SK-N-SH (cell line): Measurements from ENCODE around the gene PARP14. TPM values are rescaled to one million over a fixed set of nuclear protein-coding genes. Genes with fewer than 3 reads are reported as not detected.

ENCODE experiments used
- CTCF ChIA-PET: fragments of 300-600, 350-600 bp; formaldehyde crosslinking; extraction: SDS; loops from one replicate; lab custom pipeline; 2021; lab: Yijun Ruan, JAX
- POLR2A ChIA-PET: fragments of 350-600 bp; sonication (Branson Sonifier 250); formaldehyde crosslinking; extraction: SDS; loops from one replicate; lab custom pipeline; 2020; ENCODE audit warnings: antibody characterized with exemption, inconsistent platforms; lab: Yijun Ruan, JAX
- DNase-seq: peaks from one replicate; pipeline ENCODE4 v3.0.0; 2012
- H2AFZ ChIP-seq: fragments of 200-600 bp; sonication (generic); 2 replicates; pipeline ENCODE4 v1.8.1; 2016; ENCODE audit warnings: antibody characterized with exemption, mild to moderate bottlenecking, low read depth
- H3F3A ChIP-seq: fragments of 200-600 bp; sonication (generic); replicated peaks from 2 replicates; pipeline ENCODE3; 2016; ENCODE audit warnings: antibody characterized with exemption, mild to moderate bottlenecking; ENCODE audit not compliant: insufficient read depth
- H3K27ac ChIP-seq, 2 experiments: fragments of 200-500 bp in 1 of 2; fragments of 200-600 bp in 1 of 2; sonication (Bioruptor generic) in 1 of 2; sonication (generic), shearing (Covaris generic) in 1 of 2; 2 replicates each; pipeline versions ENCODE4 v1.5.1 to v1.6.1; 2014 to 2016; ENCODE audit warnings: low read depth in 2 of 2, inconsistent platforms in 1 of 2, low read length in 1 of 2, mild to moderate bottlenecking in 1 of 2, mixed read lengths in 1 of 2
- H3K27me3 ChIP-seq: fragments of 200-600 bp; sonication (generic), shearing (Covaris generic); 2 replicates; pipeline ENCODE4 v1.6.1; 2016; ENCODE audit warnings: mixed run types; ENCODE audit not compliant: insufficient read depth
- H3K36me3 ChIP-seq, 2 experiments: fragments of 200-500 bp in 1 of 2; fragments of 200-600 bp in 1 of 2; sonication (Bioruptor generic) in 1 of 2; sonication (generic) in 1 of 2; replicated peaks in 1 of 2; 2 replicates each; pipeline versions ENCODE3 to v1.5.1; 2014 to 2016; ENCODE audit warnings: low read length in 1 of 2, mild to moderate bottlenecking in 1 of 2; ENCODE audit not compliant: insufficient read depth in 2 of 2, control insufficient read depth in 1 of 2
- H3K4me1 ChIP-seq, 2 experiments: fragments of 200-500 bp in 1 of 2; fragments of 200-600 bp in 1 of 2; sonication (Bioruptor generic) in 1 of 2; sonication (generic), shearing (Covaris generic) in 1 of 2; 2 replicates each; pipeline versions ENCODE4 v1.5.1 to v1.6.1; 2014 to 2016; ENCODE audit warnings: low read depth in 1 of 2, low read length in 1 of 2, mixed run types in 1 of 2; ENCODE audit not compliant: insufficient read depth in 2 of 2, control insufficient read depth in 1 of 2
- H3K4me2 ChIP-seq: fragments of 200-600 bp; sonication (generic), shearing (Covaris generic); 2 replicates; pipeline ENCODE4 v1.6.1; 2017; ENCODE audit warnings: mixed run types
- H3K4me3 ChIP-seq, 2 experiments: fragments of 200-500 bp in 1 of 2; fragments of 200-600 bp in 1 of 2; sonication (Bioruptor generic) in 1 of 2; sonication (generic), shearing (Covaris generic) in 1 of 2; 2 replicates each; pipeline versions ENCODE4 v1.5.1 to v1.8.1; 2014 to 2016; ENCODE audit warnings: low read depth in 2 of 2, inconsistent platforms in 1 of 2, low read length in 1 of 2, mild to moderate bottlenecking in 1 of 2, mixed read lengths in 1 of 2, moderate library complexity in 1 of 2
- H3K79me2 ChIP-seq: fragments of 200-600 bp; sonication (generic); 2 replicates; pipeline ENCODE4 v1.8.1; 2017; ENCODE audit warnings: mild to moderate bottlenecking; ENCODE audit not compliant: insufficient read depth
- H3K9ac ChIP-seq: fragments of 200-600 bp; sonication (generic); 2 replicates; pipeline ENCODE4 v1.6.1; 2017; ENCODE audit warnings: mixed run types
- H3K9me2 ChIP-seq: fragments of 200-600 bp; sonication (generic); 2 replicates; pipeline ENCODE4 v1.6.1; 2017; ENCODE audit warnings: mixed run types
- H3K9me3 ChIP-seq: fragments of 200-600 bp; sonication (generic); 2 replicates; pipeline ENCODE4 v1.6.1; 2017; ENCODE audit warnings: mixed run types, mild to moderate bottlenecking, moderate library complexity
- H4K20me1 ChIP-seq: fragments of 200-600 bp; sonication (generic); 2 replicates; pipeline ENCODE4 v1.6.1; 2017; ENCODE audit warnings: mild to moderate bottlenecking, mixed run types; ENCODE audit not compliant: insufficient read depth
- CHD2 ChIP-seq: fragments of 150-350 bp; IDR thresholded peaks from 2 replicates; pipeline ENCODE4 v1.6.1; 2018; ENCODE audit warnings: low read length; ENCODE audit not compliant: partially characterized antibody
- ELF1 ChIP-seq: IDR thresholded peaks from 2 replicates; pipeline ENCODE4 v1.4.0; 2012
- FOSL2 ChIP-seq: IDR thresholded peaks from 2 replicates; pipeline ENCODE4 v1.4.0; 2012; ENCODE audit warnings: low read depth, mild to moderate bottlenecking, moderate library complexity, borderline replicate concordance
- FOXM1 ChIP-seq: IDR thresholded peaks from 2 replicates; pipeline ENCODE4 v1.4.0; 2012; ENCODE audit warnings: low read depth, mild to moderate bottlenecking
- GABPA ChIP-seq: IDR thresholded peaks from 2 replicates; pipeline ENCODE4 v1.4.0; 2012; ENCODE audit warnings: low read depth, mild to moderate bottlenecking
- GATA2 ChIP-seq: sonication (generic); formaldehyde crosslinking; IDR thresholded peaks from 2 replicates; pipeline ENCODE4 v1.5.0; 2020; ENCODE audit warnings: mild to moderate bottlenecking, missing genetic modification reagents
- MXI1 ChIP-seq: IDR thresholded peaks from 2 replicates; pipeline ENCODE4 v1.6.1; 2012; ENCODE audit warnings: mild to moderate bottlenecking, low read depth, low read length, improper control_type of control experiment
- NRF1 ChIP-seq: IDR thresholded peaks from 2 replicates; pipeline ENCODE4 v1.6.1; 2012; ENCODE audit warnings: low read depth, mild to moderate bottlenecking, low read length
- PBX3 ChIP-seq: IDR thresholded peaks from 2 replicates; pipeline ENCODE4; 2012
- RCOR1 ChIP-seq: fragments of 150-350 bp; IDR thresholded peaks from 2 replicates; pipeline ENCODE4 v1.6.1; 2017; ENCODE audit warnings: antibody characterized with exemption, low read length
- SIN3A ChIP-seq: IDR thresholded peaks from 2 replicates; pipeline ENCODE4 v1.6.1; 2012; ENCODE audit warnings: low read depth, mild to moderate bottlenecking, low read length, moderate library complexity, borderline replicate concordance
- YY1 ChIP-seq: IDR thresholded peaks from 2 replicates; pipeline ENCODE4 v1.4.0; 2012; ENCODE audit warnings: low read depth, mild to moderate bottlenecking
- WGBS: methylation state at CpG from one replicate; pipeline ENCODE4 v1.1.6; 2017; ENCODE audit warnings: low lambda C conversion rate; 5-methylcytosine and 5-hydroxymethylcytosine counted together
- polyA plus RNA-seq, 3 experiments: library from polyadenylated mRNA; depleted of rRNA; stranded (reverse); fragments of >200 nt; gene quantifications; 2 replicates each; pipeline ENCODE4 v1.2.3, GENCODE V29; 2012
- TF ChIP-seq, protein P1 (sequence below): fragments of 150-350 bp; IDR thresholded peaks from 2 replicates; pipeline ENCODE4 v1.6.1; 2016; ENCODE audit warnings: mild to moderate bottlenecking, low read depth, low read length
- TF ChIP-seq, protein P2 (sequence below): IDR thresholded peaks from 2 replicates; pipeline ENCODE4 v1.6.1; 2012; ENCODE audit warnings: mild to moderate bottlenecking, low read depth, low read length, moderate library complexity

PARP14 gene
- polyA plus RNA-seq, 1 of the 3 experiments (the other 2 are of a cell fraction): 9.2 TPM

DNA sequence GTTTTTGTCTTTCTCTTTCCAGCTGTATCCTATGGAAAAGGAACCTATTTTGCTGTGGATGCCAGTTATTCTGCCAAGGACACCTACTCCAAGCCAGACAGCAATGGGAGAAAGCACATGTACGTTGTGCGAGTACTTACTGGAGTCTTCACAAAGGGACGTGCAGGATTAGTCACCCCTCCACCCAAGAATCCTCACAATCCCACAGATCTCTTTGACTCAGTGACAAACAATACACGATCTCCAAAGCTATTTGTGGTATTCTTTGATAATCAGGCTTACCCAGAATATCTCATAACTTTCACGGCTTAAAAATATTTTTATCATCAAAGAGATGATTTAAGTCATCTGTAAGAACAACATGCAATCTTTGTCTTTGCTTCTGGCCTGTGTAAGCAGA lies 44.9 kb upstream of the PARP14 start:
- Histone ChIP-seq H3K36me3 (no peaks in the 10 kb centered on the region), H3K9me2 (no peaks in the 10 kb centered on the region), H3F3A (no peaks in the 10 kb centered on the region), H3K4me3 (no peak overlapping the region), H3K4me1 (no peaks in the 10 kb centered on the region), H3K9ac (no peak overlapping the region), H3K27ac (no peak overlapping the region), H3K4me2 (no peak overlapping the region), H2AFZ (no peak overlapping the region)
- CTCF ChIA-PET: no interaction called here
- TF ChIP-seq MXI1 (no peak), SIN3A (no peak), GABPA (no peak), PBX3 (no peak), RCOR1 (no peak), ELF1 (no peak), FOSL2 (no peak), NRF1 (no peak), CHD2 (no peak), GATA2 (CRISPR knock-in tag) (no peak), FOXM1 (no peak), YY1 (no peak)
- TF ChIP-seq, protein P1, sequence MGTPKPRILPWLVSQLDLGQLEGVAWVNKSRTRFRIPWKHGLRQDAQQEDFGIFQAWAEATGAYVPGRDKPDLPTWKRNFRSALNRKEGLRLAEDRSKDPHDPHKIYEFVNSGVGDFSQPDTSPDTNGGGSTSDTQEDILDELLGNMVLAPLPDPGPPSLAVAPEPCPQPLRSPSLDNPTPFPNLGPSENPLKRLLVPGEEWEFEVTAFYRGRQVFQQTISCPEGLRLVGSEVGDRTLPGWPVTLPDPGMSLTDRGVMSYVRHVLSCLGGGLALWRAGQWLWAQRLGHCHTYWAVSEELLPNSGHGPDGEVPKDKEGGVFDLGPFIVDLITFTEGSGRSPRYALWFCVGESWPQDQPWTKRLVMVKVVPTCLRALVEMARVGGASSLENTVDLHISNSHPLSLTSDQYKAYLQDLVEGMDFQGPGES: no peak
- TF ChIP-seq, protein P2, sequence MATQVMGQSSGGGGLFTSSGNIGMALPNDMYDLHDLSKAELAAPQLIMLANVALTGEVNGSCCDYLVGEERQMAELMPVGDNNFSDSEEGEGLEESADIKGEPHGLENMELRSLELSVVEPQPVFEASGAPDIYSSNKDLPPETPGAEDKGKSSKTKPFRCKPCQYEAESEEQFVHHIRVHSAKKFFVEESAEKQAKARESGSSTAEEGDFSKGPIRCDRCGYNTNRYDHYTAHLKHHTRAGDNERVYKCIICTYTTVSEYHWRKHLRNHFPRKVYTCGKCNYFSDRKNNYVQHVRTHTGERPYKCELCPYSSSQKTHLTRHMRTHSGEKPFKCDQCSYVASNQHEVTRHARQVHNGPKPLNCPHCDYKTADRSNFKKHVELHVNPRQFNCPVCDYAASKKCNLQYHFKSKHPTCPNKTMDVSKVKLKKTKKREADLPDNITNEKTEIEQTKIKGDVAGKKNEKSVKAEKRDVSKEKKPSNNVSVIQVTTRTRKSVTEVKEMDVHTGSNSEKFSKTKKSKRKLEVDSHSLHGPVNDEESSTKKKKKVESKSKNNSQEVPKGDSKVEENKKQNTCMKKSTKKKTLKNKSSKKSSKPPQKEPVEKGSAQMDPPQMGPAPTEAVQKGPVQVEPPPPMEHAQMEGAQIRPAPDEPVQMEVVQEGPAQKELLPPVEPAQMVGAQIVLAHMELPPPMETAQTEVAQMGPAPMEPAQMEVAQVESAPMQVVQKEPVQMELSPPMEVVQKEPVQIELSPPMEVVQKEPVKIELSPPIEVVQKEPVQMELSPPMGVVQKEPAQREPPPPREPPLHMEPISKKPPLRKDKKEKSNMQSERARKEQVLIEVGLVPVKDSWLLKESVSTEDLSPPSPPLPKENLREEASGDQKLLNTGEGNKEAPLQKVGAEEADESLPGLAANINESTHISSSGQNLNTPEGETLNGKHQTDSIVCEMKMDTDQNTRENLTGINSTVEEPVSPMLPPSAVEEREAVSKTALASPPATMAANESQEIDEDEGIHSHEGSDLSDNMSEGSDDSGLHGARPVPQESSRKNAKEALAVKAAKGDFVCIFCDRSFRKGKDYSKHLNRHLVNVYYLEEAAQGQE: no peak
- TF ChIP-seq, all 33 proteins: peak for 0
- Histone ChIP-seq H3K79me2 (no peaks in the 10 kb centered on the region), H3K9me3 (no peaks in the 10 kb centered on the region), H3K27me3 (no peaks in the 10 kb centered on the region; the same call in 1 of the 2 replicates), H4K20me1 (no peaks in the 10 kb centered on the region)
- POLR2A ChIA-PET: no interaction called here
- 47% methylated on average over 5 of the region's 5 CpGs for WGBS
- DNase-seq: no peak
